ENCODE results near the gene PMIS2.

PMIS2 gene

GRCh38 chr19:35628565-35629331, 42.8 kb downstream of the PMIS2 start, which contains the start of gene RBM42:
Gene RBM42 (plus strand): TSS chr19:35629036. CDS start chr19:35629154, 118 bp downstream.
- Histone ChIP-seq H3K36me3 (ENCODE audit: control insufficient read depth, insufficient read depth, low read length) (peaks cover 11% of the 10 kb centered on the region), H3K4me3 (ENCODE audit: insufficient read depth, low read depth, low read length) (peak within 1 kb of the TSS; percentile 97), H3K27ac (ENCODE audit: insufficient read depth, low read depth, low read length, poor library complexity, severe bottlenecking) (peak within 1 kb of the TSS; percentile 78), H3K27me3 (ENCODE audit: control insufficient read depth, insufficient read depth, low read length, poor library complexity, severe bottlenecking) (no peaks in the 10 kb centered on the region), H3K9me3 (ENCODE audit: control insufficient read depth, low read length) (no peaks in the 10 kb centered on the region), H3K4me1 (ENCODE audit: control insufficient read depth, insufficient read depth, low read length) (no peaks in the 10 kb centered on the region)
- WGBS, 2 experiments: 0% methylated on average over 56 of the region's 56 CpGs

DNA sequence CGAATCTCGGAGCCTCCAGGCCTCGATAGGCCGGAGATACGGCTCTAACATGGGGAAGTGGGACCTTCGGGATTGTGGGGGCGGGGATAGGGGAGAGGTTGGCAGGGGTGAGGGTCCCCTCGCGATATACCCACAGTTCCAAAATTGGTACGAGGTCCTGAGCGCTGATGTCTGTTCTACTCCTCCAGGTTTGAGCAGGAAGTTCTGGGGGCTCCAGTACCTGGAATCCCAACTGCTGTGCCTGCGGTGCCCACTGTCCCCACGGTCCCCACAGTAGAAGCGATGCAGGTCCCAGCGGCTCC, 43.3 kb downstream of the PMIS2 start:
- Histone ChIP-seq H3K27me3 (ENCODE audit: control insufficient read depth, insufficient read depth, low read length, poor library complexity, severe bottlenecking) (no peaks in the 10 kb centered on the region), H3K9me3 (ENCODE audit: control insufficient read depth, low read length) (no peaks in the 10 kb centered on the region), H3K36me3 (ENCODE audit: control insufficient read depth, insufficient read depth, low read length) (peaks cover 17% of the 10 kb centered on the region), H3K4me1 (ENCODE audit: control insufficient read depth, insufficient read depth, low read length) (no peaks in the 10 kb centered on the region), H3K27ac (ENCODE audit: insufficient read depth, low read depth, low read length, poor library complexity, severe bottlenecking) (no peak overlapping the region), H3K4me3 (ENCODE audit: insufficient read depth, low read depth, low read length) (peak overlapping the region; percentile 97)
- WGBS, 2 experiments: 10 to 12% methylated on average over 15 of the region's 15 CpGs

- Histone ChIP-seq H3K9me3 (ENCODE audit: control insufficient read depth, low read length) (no peaks in the 10 kb centered on the region), H3K4me1 (ENCODE audit: control insufficient read depth, insufficient read depth, low read length) (peaks cover under 1% of the 10 kb centered on the region), H3K36me3 (ENCODE audit: control insufficient read depth, insufficient read depth, low read length) (peaks cover 25% of the 10 kb centered on the region), H3K27ac (ENCODE audit: insufficient read depth, low read depth, low read length, poor library complexity, severe bottlenecking) (no peak overlapping the region), H3K27me3 (ENCODE audit: control insufficient read depth, insufficient read depth, low read length, poor library complexity, severe bottlenecking) (no peaks in the 10 kb centered on the region), H3K4me3 (ENCODE audit: insufficient read depth, low read depth, low read length) (no peak overlapping the region)
- WGBS, 2 experiments: 95 to 97% methylated on average over 29 of the region's 29 CpGs
These were observed 47.9 kb downstream of the PMIS2 start for GRCh38 chr19:35633727-35634440.

DNA sequence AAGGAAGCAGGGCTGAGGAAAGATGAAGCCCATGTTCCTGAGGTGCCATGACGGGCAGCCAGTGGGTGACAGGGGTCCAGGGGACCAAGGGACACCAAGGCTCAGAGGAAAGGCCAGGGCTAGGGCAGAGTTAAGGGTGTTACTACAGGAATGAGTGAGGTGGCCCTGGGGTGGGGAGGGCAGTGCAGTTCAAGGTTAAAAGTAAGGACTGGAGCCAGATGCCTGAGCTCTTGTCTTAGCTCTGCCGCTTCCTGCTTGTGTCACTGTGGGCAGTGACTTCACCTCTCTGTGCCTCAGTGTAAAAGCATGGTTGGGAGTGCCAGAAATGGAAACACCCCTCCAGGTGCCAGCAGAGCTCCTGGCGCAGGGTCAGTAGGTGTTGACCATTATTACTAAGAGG, 50.7 kb downstream of the PMIS2 start:
- peaks cover 14% of the 10 kb centered on the region for H3K4me1 ChIP-seq (ENCODE audit: control insufficient read depth, insufficient read depth, low read length)
- peaks cover 14% of the 10 kb centered on the region for H3K36me3 ChIP-seq (ENCODE audit: control insufficient read depth, insufficient read depth, low read length)
- H3K27ac ChIP-seq (ENCODE audit: insufficient read depth, low read depth, low read length, poor library complexity, severe bottlenecking): no peak overlapping the region
- H3K4me3 ChIP-seq (ENCODE audit: insufficient read depth, low read depth, low read length): no peak overlapping the region
- H3K27me3 ChIP-seq (ENCODE audit: control insufficient read depth, insufficient read depth, low read length, poor library complexity, severe bottlenecking): no peaks in the 10 kb centered on the region
- no peaks in the 10 kb centered on the region for H3K9me3 ChIP-seq (ENCODE audit: control insufficient read depth, low read length)
- WGBS, 2 experiments: 94 to 98% methylated on average over 3 of the region's 3 CpGs

Data from ectodermal cell (in vitro differentiated cells).